NCI-H2107 treated with DMSO at 0.1 percent for 48 hours (cell line): ENCODE results near the gene ABCC1.
"Not testable (repeated sequence)": the region's sequence is repeated elsewhere in the genome, so short reads cannot be mapped to it uniquely, and the experiment has no call there.

Experiments used
- DNase-seq: peaks from one replicate; lab custom pipeline; 2025; ENCODE audit not compliant: unreplicated experiment; lab: John Stamatoyannopoulos, UW

Gene ABCC1

GRCh38 chr16:16150117-16150877 lies 200.9 kb downstream of the ABCC1 start:
- DNase-seq: peak; percentile 13

GRCh38 chr16:16150878-16151152 lies 201.4 kb downstream of the ABCC1 start:
- no peak for DNase-seq

- no peak for DNase-seq
These were observed 201.9 kb downstream of the ABCC1 start for GRCh38 chr16:16151315-16151714.

GRCh38 chr16:16153000-16153399 lies 203.6 kb downstream of the ABCC1 start:
- not testable (repeated sequence) for DNase-seq

- DNase-seq: no peak
These were observed 205.0 kb downstream of the ABCC1 start for GRCh38 chr16:16154281-16154951.

- DNase-seq: no peak
These were observed 205.8 kb downstream of the ABCC1 start for GRCh38 chr16:16155234-16155633.

GRCh38 chr16:16157166-16157565 lies 207.8 kb downstream of the ABCC1 start:
- DNase-seq: no peak

GRCh38 chr16:16158082-16158658 lies 208.8 kb downstream of the ABCC1 start:
- DNase-seq: no peak

GRCh38 chr16:16158741-16159374 lies 209.4 kb downstream of the ABCC1 start:
- no peak for DNase-seq

- DNase-seq: no peak
These were observed 210.2 kb downstream of the ABCC1 start for GRCh38 chr16:16159662-16160061.

- DNase-seq: no peak
These were observed 211.9 kb downstream of the ABCC1 start for GRCh38 chr16:16161319-16161718.

- DNase-seq: not testable (repeated sequence)
These were observed 212.4 kb downstream of the ABCC1 start for GRCh38 chr16:16161840-16162239.

GRCh38 chr16:16162591-16162990 lies 213.2 kb downstream of the ABCC1 start:
- no peak for DNase-seq

- DNase-seq: no peak
These were observed 213.7 kb downstream of the ABCC1 start for GRCh38 chr16:16163109-16163508.

GRCh38 chr16:16163571-16163970 lies 214.2 kb downstream of the ABCC1 start:
- no peak for DNase-seq

GRCh38 chr16:16164243-16164642 lies 214.8 kb downstream of the ABCC1 start:
- DNase-seq: no peak

GRCh38 chr16:16166085-16166484 lies 216.7 kb downstream of the ABCC1 start:
- DNase-seq: no peak

- no peak for DNase-seq
These were observed 217.5 kb downstream of the ABCC1 start for GRCh38 chr16:16166949-16167348.

GRCh38 chr16:16167927-16168326 lies 218.5 kb downstream of the ABCC1 start:
- no peak for DNase-seq

GRCh38 chr16:16168431-16168830 lies 219.0 kb downstream of the ABCC1 start:
- no peak for DNase-seq

- DNase-seq: no peak
These were observed 220.2 kb downstream of the ABCC1 start for GRCh38 chr16:16169615-16170014.

- no peak for DNase-seq
These were observed 222.0 kb downstream of the ABCC1 start for GRCh38 chr16:16171332-16171919.
